ENCODE measurements around the gene CARHSP1. TPM values are rescaled to one million over a fixed set of nuclear protein-coding genes. Genes with fewer than 3 reads are reported as not detected.

Gene CARHSP1
- total RNA-seq, 1 donor from 2014 or later = 27.0 TPM

- ATAC-seq (ENCODE audit: low read depth) = no peak
- intact Hi-C loops (cut with micrococcal nuclease) = no loop called here
- peaks cover 51% of the 10 kb centered on the region for H3K4me1 Mint-ChIP-seq
- no peak overlapping the region for H3K27ac Mint-ChIP-seq
- no peak overlapping the region for H3K4me3 Mint-ChIP-seq
- H3K27me3 Mint-ChIP-seq = peaks cover 7% of the 10 kb centered on the region
- H3K9me3 Mint-ChIP-seq = no peaks in the 10 kb centered on the region
- DNase-seq = no peak
- POLR2A ChIA-PET = interaction anchor here (0.6 to 5.0 kb wide), 3 partner anchors 19 to 55 kb away, joined by 3 to 50 read pairs (median 5); partner anchors contain the start of gene CARHSP1
- no peak for TF ChIP-seq CTCF (IDR thresholded peaks at IDR 0.05)
- peaks cover 44% of the 10 kb centered on the region for H3K36me3 Mint-ChIP-seq (ENCODE audit: low read depth)
- CTCF ChIA-PET = interaction anchor here (1.0 kb wide), 1 partner anchor 9 kb away, joined by 4 read pairs; no protein-coding TSS in a partner anchor
These were observed 20.4 kb upstream of the CARHSP1 start for GRCh38 chr16:8888951-8889892.

GRCh38 chr16:8887952-8888560 is 19.2 kb upstream of the CARHSP1 start:
- no peak for TF ChIP-seq CTCF (IDR thresholded peaks at IDR 0.05)
- H3K27me3 Mint-ChIP-seq = peaks cover 10% of the 10 kb centered on the region
- ChIA-PET CTCF (no interaction called here), POLR2A (interaction anchor here (1.7 kb wide), 1 partner anchor 19 kb away, joined by 5 read pairs; the partner anchor contains the start of gene CARHSP1)
- peaks cover 45% of the 10 kb centered on the region for H3K4me1 Mint-ChIP-seq
- H3K27ac Mint-ChIP-seq = no peak overlapping the region
- intact Hi-C loops (cut with micrococcal nuclease) = no loop called here
- H3K9me3 Mint-ChIP-seq = no peaks in the 10 kb centered on the region
- peaks cover 32% of the 10 kb centered on the region for H3K36me3 Mint-ChIP-seq (ENCODE audit: low read depth)
- ATAC-seq (ENCODE audit: low read depth) (no peak), DNase-seq (no peak)
- H3K4me3 Mint-ChIP-seq = no peak overlapping the region

GRCh38 chr16:8887431-8887765 is 18.6 kb upstream of the CARHSP1 start:
- ATAC-seq (ENCODE audit: low read depth) = no peak
- Mint-ChIP-seq H3K4me3 (no peak overlapping the region), H3K9me3 (no peaks in the 10 kb centered on the region), H3K27me3 (peaks cover 10% of the 10 kb centered on the region), H3K4me1 (peaks cover 39% of the 10 kb centered on the region), H3K27ac (no peak overlapping the region), H3K36me3 (ENCODE audit: low read depth) (peaks cover 25% of the 10 kb centered on the region)
- POLR2A ChIA-PET = interaction anchor here (1.7 kb wide), 1 partner anchor 19 kb away, joined by 5 read pairs; the partner anchor contains the start of gene CARHSP1
- no peak for TF ChIP-seq CTCF (IDR thresholded peaks at IDR 0.05)
- DNase-seq = no peak
- intact Hi-C loops (cut with micrococcal nuclease) = no loop called here
- CTCF ChIA-PET = no interaction called here

- ChIA-PET CTCF (no interaction called here), POLR2A (interaction anchor here (1.7 kb wide), 1 partner anchor 18 kb away, joined by 5 read pairs; the partner anchor contains the start of gene CARHSP1)
- Mint-ChIP-seq H3K36me3 (ENCODE audit: low read depth) (peaks cover 24% of the 10 kb centered on the region), H3K4me3 (no peak overlapping the region), H3K4me1 (peaks cover 33% of the 10 kb centered on the region), H3K27me3 (peaks cover 10% of the 10 kb centered on the region), H3K27ac (no peak overlapping the region), H3K9me3 (no peaks in the 10 kb centered on the region)
- DNase-seq (no peak), ATAC-seq (ENCODE audit: low read depth) (no peak)
- no peak for TF ChIP-seq CTCF (IDR thresholded peaks at IDR 0.05)
- intact Hi-C loops (cut with micrococcal nuclease) = no loop called here
These were observed 18.0 kb upstream of the CARHSP1 start for GRCh38 chr16:8886593-8887430.

All from activated B cell treated with CpG ODN at 0.5 μM for 24 hours (primary cell).